HT-29 (cell line): ENCODE results near the gene MED19. TPM values are rescaled to one million over a fixed set of nuclear protein-coding genes. Genes with fewer than 3 reads are reported as not detected.
"Not testable (repeated sequence)": the region's sequence is repeated elsewhere in the genome, so short reads cannot be mapped to it uniquely, and the experiment has no call there.

Experiments used
- DNase-seq: peaks from one replicate; pipeline ENCODE4 v3.0.0-alpha.2; 2015; ENCODE audit warnings: low spot score
- total RNA-seq: library from RNA; depleted of rRNA; stranded (reverse); fragments of >200 nt; shearing (Covaris generic); gene quantifications from 2 replicates; pipeline ENCODE4 v1.2.3, GENCODE V29; 2014

MED19 gene
- total RNA-seq, 1 experiment from 2014 or later, result 28.9 TPM

DNA sequence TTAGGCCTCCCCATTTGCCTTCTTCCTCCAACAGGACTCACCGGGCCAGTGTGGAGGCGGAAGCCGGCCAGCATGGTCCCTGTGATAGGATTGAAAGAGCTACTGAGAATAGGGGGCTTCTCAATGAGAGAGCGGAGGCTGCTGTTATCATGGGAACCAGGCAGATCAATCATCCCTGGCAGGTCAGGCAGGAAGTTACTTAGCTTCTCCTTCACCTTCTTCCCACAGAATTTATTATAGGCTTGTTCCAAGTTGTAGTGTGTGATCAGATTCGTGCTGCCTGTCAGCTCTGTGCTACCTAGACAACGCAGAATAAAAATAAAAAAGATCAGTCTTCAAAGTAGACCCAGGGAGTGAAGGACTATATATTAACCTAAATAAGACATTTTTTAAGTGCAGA lies 7.1 kb downstream of the MED19 start:
- DNase-seq, result no peak

DNA sequence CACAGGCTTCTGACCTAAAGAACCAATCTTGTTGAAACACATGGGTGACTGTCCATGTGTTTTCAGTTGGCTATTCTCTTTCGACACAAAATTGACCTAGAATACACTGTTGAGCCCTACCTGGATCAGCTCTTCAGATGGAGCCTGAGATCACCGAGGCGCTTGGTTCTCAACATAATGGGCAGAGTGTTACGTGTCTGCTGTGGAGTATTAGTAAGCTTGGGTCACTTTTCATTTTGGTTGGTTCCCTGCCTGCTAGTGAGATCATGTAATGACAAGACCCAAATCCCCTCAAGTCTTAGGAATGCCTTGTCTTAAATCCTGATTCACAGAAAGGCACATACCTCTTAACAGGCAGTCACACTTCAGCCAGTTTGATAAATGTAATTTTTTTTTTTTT lies 8.7 kb downstream of the MED19 start:
- no peak for DNase-seq

DNA sequence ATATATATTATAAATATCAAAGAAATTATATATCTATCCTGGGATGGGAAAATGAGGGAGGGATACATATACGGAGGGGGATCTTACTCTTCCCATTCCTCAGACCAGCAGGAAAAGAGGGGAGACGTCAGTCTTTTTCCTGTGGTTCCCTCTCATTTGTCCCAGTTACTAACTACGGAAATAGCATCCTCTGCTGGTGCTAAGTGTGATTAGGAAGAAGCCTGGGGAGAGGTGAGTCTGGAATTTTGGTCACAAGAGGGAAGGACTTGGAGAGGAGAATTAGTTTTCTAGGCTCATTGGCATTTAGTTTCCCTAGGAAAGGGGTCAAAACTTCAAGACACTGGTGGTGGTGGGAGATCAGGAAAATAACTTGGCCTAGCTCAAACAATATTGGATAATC lies 11.6 kb downstream of the MED19 start:
- DNase-seq, result no peak

DNA sequence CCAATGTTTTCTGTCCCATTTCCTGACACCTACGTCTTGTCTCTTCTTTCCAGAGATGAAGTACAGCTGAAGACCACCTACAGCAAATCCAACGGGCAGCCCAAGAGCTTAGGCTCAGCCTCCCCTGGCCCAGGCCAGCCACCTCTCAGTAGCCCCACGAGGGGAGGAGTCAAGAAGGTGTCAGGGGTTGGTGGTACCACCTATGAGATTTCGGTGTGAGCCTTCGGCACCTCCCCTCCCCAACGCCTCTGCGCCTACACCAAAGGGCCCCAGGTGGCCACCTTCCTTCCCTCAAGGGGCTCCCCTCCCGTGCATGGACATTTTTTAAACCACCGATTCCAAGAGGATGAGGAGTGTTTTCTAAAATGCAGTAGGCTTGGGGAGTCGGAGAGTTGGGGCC lies 12.2 kb downstream of the MED19 start:
- no peak for DNase-seq

DNA sequence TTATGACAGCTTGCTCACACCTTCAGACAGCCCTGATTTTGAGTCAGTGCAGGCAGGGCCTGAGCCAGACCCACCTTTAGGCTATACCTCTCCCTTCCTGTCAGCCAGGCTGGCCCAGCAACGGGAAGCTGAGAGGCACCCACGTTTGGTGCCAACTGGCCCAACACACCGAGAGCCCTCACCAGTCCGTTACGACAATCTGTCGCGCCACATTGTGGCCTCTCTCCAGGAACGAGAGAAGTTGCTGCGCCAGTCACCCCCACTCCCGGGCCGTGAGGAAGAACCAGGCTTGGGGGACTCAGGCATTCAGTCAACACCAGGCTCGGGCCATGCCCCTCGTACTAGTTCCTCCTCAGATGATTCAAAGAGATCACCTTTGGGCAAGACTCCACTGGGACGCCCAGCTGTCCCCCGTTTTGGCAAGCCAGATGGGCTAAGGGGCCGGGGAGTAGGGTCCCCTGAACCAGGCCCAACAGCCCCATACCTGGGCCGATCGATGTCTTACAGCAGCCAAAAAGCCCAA lies 13.1 kb downstream of the MED19 start:
- no peak for DNase-seq

DNA sequence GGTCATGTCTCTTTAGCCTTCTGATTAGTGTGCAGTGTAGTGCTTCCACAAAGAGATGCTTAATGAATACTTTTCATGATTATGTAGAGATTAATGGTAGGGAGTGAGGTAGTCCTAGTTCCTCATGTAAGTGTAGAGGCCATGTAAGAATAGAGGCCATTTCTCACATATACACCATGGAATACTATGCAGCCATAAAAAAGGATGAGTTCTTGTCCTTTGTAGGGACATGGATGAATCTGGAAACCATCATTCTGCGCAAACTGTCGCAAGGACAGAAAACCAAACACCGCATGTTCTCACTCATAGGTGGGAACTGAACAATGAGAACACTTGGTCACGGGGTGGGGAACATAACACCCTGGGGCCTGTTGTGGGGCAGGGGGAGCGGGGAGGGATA lies 21.5 kb downstream of the MED19 start:
- DNase-seq, result not testable (repeated sequence)

DNA sequence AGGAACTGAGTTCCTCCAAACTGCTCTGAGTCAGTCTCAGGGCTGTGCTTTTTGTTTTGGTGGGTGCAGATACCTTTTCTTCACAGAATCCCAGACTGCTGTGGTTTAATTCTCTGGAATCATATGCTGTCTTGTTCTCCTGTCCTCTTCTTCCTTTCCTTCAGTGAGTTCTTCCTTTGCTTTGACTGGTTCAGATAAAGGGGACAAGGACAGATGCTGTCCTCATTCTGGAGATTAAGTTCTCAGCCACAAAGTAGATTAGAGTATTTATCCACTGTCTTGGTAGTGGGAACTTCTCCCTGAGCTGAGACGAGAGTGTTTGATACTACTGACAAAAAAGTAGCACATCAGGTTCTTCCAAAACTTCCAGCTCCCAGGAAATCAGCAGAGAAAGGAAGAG lies 30.8 kb downstream of the MED19 start:
- no peak for DNase-seq

DNA sequence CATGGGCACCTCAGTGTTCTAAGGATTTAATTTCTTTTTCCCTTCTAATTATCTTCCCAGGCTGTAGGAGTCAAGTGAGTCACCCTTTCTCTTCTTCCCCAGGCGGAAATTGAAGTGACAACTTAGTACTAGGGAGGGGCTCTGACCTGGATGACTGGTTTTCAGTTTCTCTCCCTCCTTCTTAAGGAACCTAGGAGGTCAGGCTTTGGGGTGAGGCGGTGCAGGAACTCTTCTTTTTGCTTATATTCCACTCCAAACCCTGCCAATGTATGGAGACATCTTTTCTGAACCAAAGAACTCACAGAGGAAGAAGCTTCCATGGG lies 31.5 kb downstream of the MED19 start:
- DNase-seq, result no peak

DNA sequence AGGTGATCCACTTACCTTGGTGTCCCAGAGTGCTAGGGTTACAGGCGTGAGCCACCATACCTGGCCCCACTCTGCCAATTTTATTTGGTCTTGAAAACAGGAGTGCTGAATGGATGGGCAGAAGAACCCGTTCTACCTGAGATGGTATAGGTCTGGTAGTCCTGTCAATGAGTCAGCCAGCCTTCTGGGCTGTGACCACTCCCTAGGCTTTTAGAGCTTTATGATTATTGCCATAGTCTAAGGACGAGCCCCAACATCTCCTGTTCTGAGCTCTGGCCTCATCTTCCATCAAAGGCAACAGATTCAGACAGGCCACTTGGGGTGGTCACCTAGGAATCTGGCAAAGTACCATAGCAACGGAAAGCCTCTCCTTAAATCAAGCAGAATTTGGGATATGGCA lies 32.6 kb downstream of the MED19 start:
- no peak for DNase-seq

DNA sequence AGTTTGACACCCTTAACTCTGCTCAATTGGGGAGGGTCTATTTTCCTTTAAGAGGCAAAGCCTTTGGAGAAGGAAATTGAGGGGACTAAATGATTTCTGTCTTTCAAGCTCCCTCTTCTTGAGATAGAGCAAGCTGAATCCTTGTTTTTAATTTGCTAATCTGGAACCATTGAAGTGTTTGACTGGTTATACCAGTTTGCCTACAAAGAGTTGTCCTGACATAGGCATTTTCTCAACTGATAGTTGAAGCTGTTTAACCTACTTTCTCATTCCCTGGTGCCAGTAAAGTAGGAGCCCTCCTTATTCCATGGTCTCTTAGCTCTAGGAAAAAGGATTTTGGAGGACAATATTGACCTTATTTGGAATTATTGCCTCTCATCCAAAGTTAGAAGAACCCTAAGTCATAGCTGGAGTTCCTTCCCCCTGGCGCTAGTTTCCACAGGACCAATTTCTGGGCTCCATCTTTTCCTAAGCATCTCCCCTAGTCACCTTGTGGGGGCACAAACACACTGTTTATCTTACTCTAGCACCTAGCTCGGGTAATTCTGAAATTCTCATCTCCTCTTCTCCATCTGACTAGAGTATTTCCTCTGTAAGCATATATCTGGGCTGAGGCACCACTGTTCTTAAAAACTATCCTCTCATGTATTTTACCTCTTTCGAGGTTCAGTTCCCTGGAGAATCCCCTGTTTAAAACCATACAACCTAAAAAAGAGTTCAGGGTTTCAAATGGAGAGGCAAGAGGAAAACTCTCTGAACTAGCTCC lies 36.7 kb downstream of the MED19 start:
- DNase-seq, result peak; percentile 19

DNA sequence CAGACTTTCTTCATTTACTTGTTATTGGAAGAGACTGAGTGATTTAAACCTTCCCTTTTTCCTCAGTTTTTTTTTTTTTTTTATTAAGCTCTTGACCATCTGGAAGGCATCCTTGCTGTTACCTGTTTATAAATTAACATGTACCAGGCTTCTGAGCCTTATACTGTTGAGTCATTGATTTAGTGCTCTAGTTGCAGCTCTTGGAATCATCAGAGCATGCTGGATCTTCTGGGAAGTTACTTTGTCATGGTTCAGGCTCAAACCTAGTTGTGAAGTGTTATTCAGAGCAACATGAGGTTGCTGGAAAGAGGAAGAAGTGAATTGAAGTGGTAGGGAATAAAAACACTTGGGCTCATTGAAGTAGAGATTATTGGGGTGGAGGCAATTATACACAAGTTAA lies 37.8 kb downstream of the MED19 start:
- DNase-seq, result no peak

DNA sequence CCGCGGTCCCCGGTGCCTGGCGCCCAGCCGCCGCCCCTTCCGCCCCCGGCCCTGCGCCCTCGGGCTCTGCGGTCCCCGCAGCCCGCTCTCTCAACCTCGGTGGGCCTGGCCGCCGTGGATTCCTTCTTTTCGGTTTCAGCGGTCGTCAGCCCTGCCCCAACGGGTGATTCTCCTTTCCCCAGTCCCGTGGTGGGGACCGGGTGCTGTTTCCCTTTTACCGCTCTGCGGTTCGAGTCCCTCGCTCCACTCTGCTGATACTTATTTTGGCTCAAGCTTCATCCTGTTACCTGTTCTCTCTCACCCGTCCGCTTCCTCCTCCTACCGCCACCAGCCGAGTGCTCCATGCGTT lies 43.6 kb downstream of the MED19 start:
- no peak for DNase-seq

DNA sequence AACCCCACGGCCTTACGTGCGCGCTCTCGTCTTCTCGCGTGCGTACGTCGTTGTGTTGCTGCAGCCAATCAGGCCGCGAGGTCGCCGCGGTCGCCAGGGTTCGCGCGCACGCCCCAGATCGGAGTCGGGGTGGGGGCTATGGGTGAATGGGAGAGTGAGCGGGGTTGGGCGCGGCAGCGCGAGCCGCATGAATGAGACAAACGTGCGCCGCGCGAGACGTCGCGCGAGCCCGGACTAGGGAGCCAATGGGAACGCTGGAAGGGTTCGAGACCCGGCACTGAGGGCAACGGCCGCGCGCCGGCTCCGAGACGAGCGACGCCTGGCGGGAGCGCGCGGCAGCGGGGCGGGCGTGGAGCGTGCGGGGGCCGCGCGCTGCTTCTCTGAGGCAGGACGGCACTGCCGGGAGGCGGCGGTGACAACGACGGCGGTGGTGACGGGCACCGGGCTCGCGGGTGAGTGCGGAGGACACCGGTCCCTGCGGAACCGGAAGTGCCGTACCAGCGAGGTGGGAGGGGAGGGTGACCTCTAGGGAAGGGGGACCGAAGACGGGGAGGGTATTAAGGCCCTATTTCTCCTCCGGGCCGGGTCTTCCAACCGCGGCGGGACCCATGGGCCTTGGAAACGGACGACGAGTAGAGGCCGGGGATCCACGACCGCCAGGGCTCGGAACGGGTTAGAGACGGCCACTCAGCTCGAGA lies 44.1 kb downstream of the MED19 start, which contains the start of gene ZDHHC5:
Gene ZDHHC5 (plus strand): TSS at position 379 of the 698 bp plus-strand sequence. CDS start 4,977 bp downstream, outside the sequence.
- peak; percentile 99 for DNase-seq

DNA sequence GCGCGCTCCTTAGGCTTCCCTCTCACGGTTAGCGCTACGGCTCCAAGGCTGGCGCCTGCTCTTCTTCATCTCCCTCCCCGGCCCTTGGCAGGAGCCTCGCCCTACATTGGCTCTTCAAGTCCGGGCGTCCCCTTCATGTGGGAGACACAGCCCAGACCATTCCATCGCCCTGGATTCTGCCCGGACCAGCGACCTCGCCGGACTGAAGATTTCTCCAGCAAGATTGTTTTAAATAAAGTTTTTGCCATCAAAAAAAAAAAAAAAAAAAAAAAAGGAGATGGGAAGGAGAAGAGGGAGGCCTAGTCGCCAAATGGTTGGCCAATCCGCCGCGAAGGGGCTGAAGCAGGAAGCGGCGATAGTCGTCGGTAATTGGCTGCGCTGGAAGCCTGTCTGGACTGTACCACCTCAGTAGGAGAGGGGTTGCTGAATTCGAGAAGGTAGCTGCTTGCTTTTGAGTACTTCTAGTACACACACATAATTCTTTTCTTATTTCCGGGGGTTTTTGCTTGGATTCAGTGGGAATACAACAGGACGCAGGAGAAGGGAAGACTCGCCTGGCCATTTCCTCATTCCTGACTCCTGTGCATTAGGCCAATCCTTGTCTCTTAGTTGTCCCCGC lies 44.8 kb downstream of the MED19 start:
- peak; percentile 99 for DNase-seq

DNA sequence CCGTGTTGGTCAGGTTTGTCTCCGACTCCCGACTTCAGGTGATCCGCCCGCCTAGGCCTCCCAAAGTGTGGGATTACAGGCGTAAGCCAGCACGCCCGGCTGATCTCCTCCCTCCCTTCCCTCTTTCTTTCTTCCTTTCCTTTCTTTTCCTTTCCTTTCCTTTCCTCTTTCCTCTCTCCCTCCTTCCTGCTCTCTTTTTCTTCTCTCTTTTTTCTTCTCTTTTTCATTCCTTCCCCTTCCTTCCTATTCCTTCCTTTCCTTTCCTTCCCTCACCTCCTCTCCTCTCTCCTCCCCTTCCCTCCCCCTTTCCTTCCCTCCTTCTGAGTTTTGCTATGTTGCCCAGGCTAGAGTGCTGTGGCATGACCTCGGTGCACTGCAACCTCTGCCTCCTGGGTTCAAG lies 48.0 kb downstream of the MED19 start:
- DNase-seq, result no peak

DNA sequence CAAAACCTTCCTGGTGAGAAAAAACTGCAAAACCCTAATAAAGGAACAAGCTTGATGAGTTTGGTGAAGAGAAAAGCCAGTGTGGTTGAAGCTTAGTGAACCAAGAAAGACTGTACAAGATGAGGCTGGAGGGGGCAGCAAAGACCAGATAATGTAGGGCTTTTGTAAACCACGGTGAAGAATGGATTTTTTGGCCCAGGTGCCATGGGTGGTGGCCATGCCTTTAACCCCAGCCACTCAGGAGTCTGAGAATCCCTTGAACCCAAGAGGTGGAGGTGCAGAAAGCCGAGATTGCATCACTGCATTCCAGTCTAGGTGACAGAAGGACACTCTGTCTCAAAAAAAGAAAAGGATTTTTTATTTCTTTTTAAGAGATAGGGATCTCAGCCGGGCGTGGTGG lies 49.1 kb downstream of the MED19 start:
- peak; percentile 18 for DNase-seq

DNA sequence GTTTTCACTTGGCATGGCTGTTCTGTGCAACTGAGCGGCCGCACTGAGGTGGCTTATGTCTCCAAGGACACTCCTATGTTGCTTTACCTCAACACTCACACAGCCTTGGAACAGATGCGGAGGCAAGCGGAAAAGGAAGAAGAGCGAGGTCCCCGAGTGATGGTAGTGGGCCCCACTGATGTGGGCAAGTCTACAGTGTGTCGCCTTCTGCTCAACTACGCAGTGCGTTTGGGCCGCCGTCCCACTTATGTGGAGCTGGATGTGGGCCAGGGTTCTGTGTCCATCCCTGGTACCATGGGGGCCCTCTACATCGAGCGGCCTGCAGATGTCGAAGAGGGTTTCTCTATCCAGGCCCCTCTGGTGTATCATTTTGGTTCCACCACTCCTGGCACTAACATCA lies 52.3 kb downstream of the MED19 start:
- no peak for DNase-seq

DNA sequence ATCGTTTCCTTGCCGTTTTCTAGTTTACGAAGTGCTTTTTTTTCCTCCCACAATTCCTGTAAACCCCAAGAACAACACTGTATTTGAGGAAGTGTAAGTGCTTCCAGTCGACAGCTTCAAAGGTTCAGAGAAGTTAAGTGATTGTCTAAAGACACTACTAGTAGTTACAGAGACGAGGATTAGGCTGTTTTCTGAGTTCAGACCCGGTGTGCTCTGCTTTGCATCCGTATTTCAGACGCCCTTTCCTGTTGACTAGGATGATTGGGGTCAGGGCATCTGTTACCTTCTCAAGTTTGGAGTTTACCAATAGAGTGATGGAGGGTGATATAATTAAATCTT lies 54.0 kb downstream of the MED19 start:
- no peak for DNase-seq

DNA sequence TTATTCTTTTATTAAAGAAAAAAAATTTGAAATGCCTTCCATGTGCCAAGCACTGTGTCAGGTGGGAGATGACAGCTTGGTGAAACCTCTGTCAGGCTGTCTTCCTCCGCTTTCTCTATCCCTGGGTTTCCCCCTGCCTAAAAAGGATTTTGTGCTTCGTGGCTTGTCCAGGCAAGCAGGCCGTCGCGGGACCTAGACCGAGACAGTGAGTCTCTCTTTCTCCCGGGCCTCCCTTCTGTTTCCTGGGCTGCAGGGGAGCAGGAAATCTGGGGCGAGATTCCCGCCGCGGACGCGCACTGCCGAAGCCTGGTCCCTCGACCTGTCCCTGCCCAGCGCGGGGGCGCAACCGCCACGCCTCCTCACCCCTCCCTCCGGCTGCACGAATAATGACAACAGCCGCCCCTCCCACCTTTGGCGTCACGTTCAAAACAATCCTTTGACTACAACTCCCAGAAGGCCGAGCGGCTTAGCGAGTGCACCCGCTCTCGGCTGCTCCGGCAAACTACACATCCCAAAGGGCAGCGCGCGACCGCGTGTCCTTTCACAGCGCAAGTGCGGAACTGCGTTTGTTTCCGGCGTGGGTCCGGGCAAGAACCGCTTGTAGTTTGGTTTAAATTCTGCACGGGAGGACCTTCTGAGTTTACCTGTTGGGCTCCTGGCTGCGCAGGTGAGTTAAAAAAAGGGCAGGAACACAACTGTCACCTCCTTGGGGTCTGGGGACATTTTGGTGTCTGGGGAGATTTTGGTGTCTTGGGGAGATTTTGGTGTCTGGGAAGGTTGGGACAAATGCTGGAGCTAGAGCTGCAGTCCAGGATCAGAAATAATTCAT lies 54.6 kb downstream of the MED19 start, which contains the start of gene CLP1:
Gene CLP1 (plus strand): TSS at position 569 of the 829 bp plus-strand sequence. CDS start 1,715 bp downstream, outside the sequence.
- DNase-seq, result peak; percentile 100

DNA sequence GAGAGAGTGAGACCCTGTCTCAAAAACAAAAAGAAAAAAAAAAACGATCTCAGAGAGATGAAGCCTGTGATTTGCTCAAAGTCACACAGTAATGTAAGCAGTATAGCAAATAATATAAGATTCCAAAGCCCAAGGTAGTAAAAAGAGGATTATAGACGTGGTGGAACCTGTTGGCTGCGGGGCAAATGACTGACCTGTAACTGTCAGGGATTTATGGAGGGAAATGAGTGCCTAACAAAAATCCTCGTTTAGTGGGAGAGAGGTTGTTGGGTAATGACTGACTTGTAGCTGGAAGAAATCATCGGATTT lies 55.2 kb downstream of the MED19 start:
- DNase-seq, result no peak
